Measurements from ENCODE around the gene RTN3.

DNA sequence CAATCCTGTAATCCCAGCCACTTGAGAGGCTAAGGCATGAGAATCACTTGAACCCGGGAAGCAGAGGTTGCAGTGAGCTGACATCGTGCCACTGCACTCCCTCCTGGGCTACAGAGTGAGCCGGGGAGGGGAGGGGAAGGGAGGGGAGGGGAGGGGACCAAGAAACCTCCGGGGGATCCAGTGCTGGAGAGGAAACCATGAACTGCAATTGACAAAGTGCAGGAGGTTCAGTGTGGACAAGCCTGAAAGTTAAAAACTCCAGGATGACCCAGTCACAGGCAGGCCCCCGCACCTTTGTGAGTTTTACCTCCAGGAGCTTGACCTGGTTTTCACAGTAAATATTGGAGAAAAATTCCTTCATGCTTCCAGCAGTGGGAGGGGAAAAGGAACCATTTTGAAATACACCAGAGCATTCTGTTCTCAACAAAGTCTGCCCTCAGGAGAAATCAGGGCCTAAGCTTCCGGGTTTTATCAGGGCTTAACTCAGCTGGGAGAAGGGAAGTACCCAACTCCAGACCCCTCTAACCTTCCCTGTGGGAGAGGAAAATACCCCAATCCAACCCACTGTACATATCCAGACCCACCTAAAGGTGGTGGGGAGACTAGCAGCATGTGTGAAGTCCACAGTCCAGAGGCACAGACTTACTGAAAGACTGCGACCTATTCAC is 102.8 kb downstream of the RTN3 start:
- TF ChIP-seq, protein P1, sequence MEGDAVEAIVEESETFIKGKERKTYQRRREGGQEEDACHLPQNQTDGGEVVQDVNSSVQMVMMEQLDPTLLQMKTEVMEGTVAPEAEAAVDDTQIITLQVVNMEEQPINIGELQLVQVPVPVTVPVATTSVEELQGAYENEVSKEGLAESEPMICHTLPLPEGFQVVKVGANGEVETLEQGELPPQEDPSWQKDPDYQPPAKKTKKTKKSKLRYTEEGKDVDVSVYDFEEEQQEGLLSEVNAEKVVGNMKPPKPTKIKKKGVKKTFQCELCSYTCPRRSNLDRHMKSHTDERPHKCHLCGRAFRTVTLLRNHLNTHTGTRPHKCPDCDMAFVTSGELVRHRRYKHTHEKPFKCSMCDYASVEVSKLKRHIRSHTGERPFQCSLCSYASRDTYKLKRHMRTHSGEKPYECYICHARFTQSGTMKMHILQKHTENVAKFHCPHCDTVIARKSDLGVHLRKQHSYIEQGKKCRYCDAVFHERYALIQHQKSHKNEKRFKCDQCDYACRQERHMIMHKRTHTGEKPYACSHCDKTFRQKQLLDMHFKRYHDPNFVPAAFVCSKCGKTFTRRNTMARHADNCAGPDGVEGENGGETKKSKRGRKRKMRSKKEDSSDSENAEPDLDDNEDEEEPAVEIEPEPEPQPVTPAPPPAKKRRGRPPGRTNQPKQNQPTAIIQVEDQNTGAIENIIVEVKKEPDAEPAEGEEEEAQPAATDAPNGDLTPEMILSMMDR (IDR thresholded peaks at IDR 0.05), result no peak
- TF ChIP-seq POLR2A (IDR thresholded peaks at IDR 0.05), result no peak
